ENCODE results near the gene MRPL1.
"Not testable (repeated sequence)": the region's sequence is repeated elsewhere in the genome, so short reads cannot be mapped to it uniquely, and the experiment has no call there.

MRPL1 gene

GRCh38 chr4:77960367-77960766, 97.7 kb downstream of the MRPL1 start:
- H3K4me1 Mint-ChIP-seq (ENCODE audit: low read depth): peaks cover 14% of the 10 kb centered on the region
- H3K9me3 Mint-ChIP-seq (ENCODE audit: low read depth): no peaks in the 10 kb centered on the region
- no peak overlapping the region for H3K4me3 Mint-ChIP-seq
- no peak overlapping the region for H3K27ac Mint-ChIP-seq
- H3K27me3 Mint-ChIP-seq: no peaks in the 10 kb centered on the region
- H3K36me3 Mint-ChIP-seq: no peaks in the 10 kb centered on the region

GRCh38 chr4:77963004-77963403, 100.4 kb downstream of the MRPL1 start:
- no peak overlapping the region for H3K4me3 Mint-ChIP-seq
- no peaks in the 10 kb centered on the region for H3K9me3 Mint-ChIP-seq (ENCODE audit: low read depth)
- no peak overlapping the region for H3K27ac Mint-ChIP-seq
- H3K27me3 Mint-ChIP-seq: no peaks in the 10 kb centered on the region
- H3K4me1 Mint-ChIP-seq (ENCODE audit: low read depth): peaks cover 8% of the 10 kb centered on the region
- no peaks in the 10 kb centered on the region for H3K36me3 Mint-ChIP-seq

- H3K9me3 Mint-ChIP-seq (ENCODE audit: low read depth); H3K27me3 Mint-ChIP-seq; H3K4me3 Mint-ChIP-seq; H3K36me3 Mint-ChIP-seq; H3K4me1 Mint-ChIP-seq (ENCODE audit: low read depth); H3K27ac Mint-ChIP-seq: not testable (repeated sequence)
Measured at GRCh38 chr4:77973657-77974056, 111.0 kb downstream of the MRPL1 start.

GRCh38 chr4:77982900-77983540, 120.4 kb downstream of the MRPL1 start:
- H3K36me3 Mint-ChIP-seq; H3K4me1 Mint-ChIP-seq (ENCODE audit: low read depth); H3K4me3 Mint-ChIP-seq; H3K27me3 Mint-ChIP-seq; H3K27ac Mint-ChIP-seq; H3K9me3 Mint-ChIP-seq (ENCODE audit: low read depth): not testable (repeated sequence)

GRCh38 chr4:77983612-77984311, 121.1 kb downstream of the MRPL1 start:
- not testable (repeated sequence) for H3K4me3 Mint-ChIP-seq; H3K9me3 Mint-ChIP-seq (ENCODE audit: low read depth); H3K4me1 Mint-ChIP-seq (ENCODE audit: low read depth); H3K36me3 Mint-ChIP-seq; H3K27ac Mint-ChIP-seq; H3K27me3 Mint-ChIP-seq

GRCh38 chr4:77989968-77990367, 127.3 kb downstream of the MRPL1 start:
- Mint-ChIP-seq H3K9me3 (ENCODE audit: low read depth) (peaks cover 3% of the 10 kb centered on the region), H3K27me3 (peaks cover 6% of the 10 kb centered on the region), H3K4me3 (no peak overlapping the region), H3K4me1 (ENCODE audit: low read depth) (no peaks in the 10 kb centered on the region), H3K27ac (no peak overlapping the region), H3K36me3 (peaks cover 2% of the 10 kb centered on the region)

GRCh38 chr4:77990456-77990855, 127.8 kb downstream of the MRPL1 start:
- Mint-ChIP-seq H3K27ac (no peak overlapping the region), H3K9me3 (ENCODE audit: low read depth) (no peaks in the 10 kb centered on the region), H3K36me3 (peaks cover 2% of the 10 kb centered on the region), H3K4me1 (ENCODE audit: low read depth) (no peaks in the 10 kb centered on the region), H3K4me3 (no peak overlapping the region), H3K27me3 (peaks cover 4% of the 10 kb centered on the region)

- Mint-ChIP-seq H3K27me3 (peaks cover 4% of the 10 kb centered on the region), H3K4me1 (ENCODE audit: low read depth) (no peaks in the 10 kb centered on the region), H3K36me3 (peaks cover 2% of the 10 kb centered on the region), H3K27ac (no peak overlapping the region), H3K4me3 (no peak overlapping the region), H3K9me3 (ENCODE audit: low read depth) (no peaks in the 10 kb centered on the region)
Measured at GRCh38 chr4:77990904-77991358, 128.3 kb downstream of the MRPL1 start.

- Mint-ChIP-seq H3K27ac (no peak overlapping the region), H3K9me3 (ENCODE audit: low read depth) (no peaks in the 10 kb centered on the region), H3K4me1 (ENCODE audit: low read depth) (no peaks in the 10 kb centered on the region), H3K36me3 (no peaks in the 10 kb centered on the region), H3K27me3 (peaks cover 4% of the 10 kb centered on the region), H3K4me3 (no peak overlapping the region)
Measured at GRCh38 chr4:77992581-77992980, 130.0 kb downstream of the MRPL1 start.

GRCh38 chr4:77994194-77994721, 131.6 kb downstream of the MRPL1 start:
- Mint-ChIP-seq H3K27me3 (peaks cover 2% of the 10 kb centered on the region), H3K9me3 (ENCODE audit: low read depth) (no peaks in the 10 kb centered on the region), H3K4me1 (ENCODE audit: low read depth) (no peaks in the 10 kb centered on the region), H3K27ac (no peak overlapping the region), H3K36me3 (no peaks in the 10 kb centered on the region), H3K4me3 (no peak overlapping the region)

- H3K4me1 Mint-ChIP-seq (ENCODE audit: low read depth): no peaks in the 10 kb centered on the region
- H3K4me3 Mint-ChIP-seq: no peak overlapping the region
- H3K9me3 Mint-ChIP-seq (ENCODE audit: low read depth): no peaks in the 10 kb centered on the region
- peaks cover 2% of the 10 kb centered on the region for H3K27me3 Mint-ChIP-seq
- H3K36me3 Mint-ChIP-seq: no peaks in the 10 kb centered on the region
- H3K27ac Mint-ChIP-seq: no peak overlapping the region
Measured at GRCh38 chr4:77996076-77996475, 133.4 kb downstream of the MRPL1 start.

- H3K9me3 Mint-ChIP-seq (ENCODE audit: low read depth): no peaks in the 10 kb centered on the region
Measured at GRCh38 chr4:78001531-78001930, 138.9 kb downstream of the MRPL1 start.

GRCh38 chr4:78002260-78002659, 139.6 kb downstream of the MRPL1 start:
- Mint-ChIP-seq H3K9me3 (ENCODE audit: low read depth) (no peaks in the 10 kb centered on the region), H3K4me1 (ENCODE audit: low read depth) (no peaks in the 10 kb centered on the region), H3K4me3 (no peak overlapping the region), H3K27me3 (peaks cover 4% of the 10 kb centered on the region), H3K36me3 (no peaks in the 10 kb centered on the region), H3K27ac (no peak overlapping the region)

More at GRCh38 chr4:78001531-78001930, 138.9 kb downstream of the MRPL1 start:
- H3K4me1 Mint-ChIP-seq (ENCODE audit: low read depth): no peaks in the 10 kb centered on the region
- H3K27ac Mint-ChIP-seq: no peak overlapping the region
- H3K4me3 Mint-ChIP-seq: no peak overlapping the region
- H3K27me3 Mint-ChIP-seq: peaks cover 4% of the 10 kb centered on the region
- no peaks in the 10 kb centered on the region for H3K36me3 Mint-ChIP-seq

Data from activated naive CD8-positive, alpha-beta T cell (primary cell).